Iris pigment epithelial cell (primary cell): Measurements from ENCODE around the gene SNRPB.
"Not testable (repeated sequence)": the region's sequence is repeated elsewhere in the genome, so short reads cannot be mapped to it uniquely, and the experiment has no call there.

Experiments
- DNase-seq: peaks from one replicate; pipeline ENCODE4 v3.0.0-alpha.2; 2011; ENCODE audit warnings: low read depth

SNRPB gene

GRCh38 chr20:2470423-2471193 is at the start of gene SNRPB:
Gene SNRPB (minus strand): TSS chr20:2470789. CDS start chr20:2470690, 99 bp downstream.
- peak; percentile 100 for DNase-seq

- DNase-seq: peak; percentile 75
These were observed 48.7 kb upstream of the SNRPB start for GRCh38 chr20:2519115-2519809.

GRCh38 chr20:2518558-2518957 is 48.0 kb upstream of the SNRPB start:
- no peak for DNase-seq

- DNase-seq: no peak
These were observed 47.5 kb upstream of the SNRPB start for GRCh38 chr20:2518096-2518495.

- DNase-seq: no peak
These were observed 45.8 kb upstream of the SNRPB start for GRCh38 chr20:2516399-2516798.

GRCh38 chr20:2515203-2515602 is 44.6 kb upstream of the SNRPB start:
- peak; percentile 26 for DNase-seq

GRCh38 chr20:2509794-2510193 is 39.2 kb upstream of the SNRPB start:
- DNase-seq: no peak

GRCh38 chr20:2509468-2509781 is 38.8 kb upstream of the SNRPB start:
- no peak for DNase-seq

- peak; percentile 85 for DNase-seq
These were observed 38.3 kb upstream of the SNRPB start, which contains the start of gene ZNF343 for GRCh38 chr20:2508631-2509467. Gene ZNF343 (minus strand): TSS chr20:2508915. CDS start chr20:2493895, 15,020 bp downstream.

GRCh38 chr20:2507875-2508630 is 37.5 kb upstream of the SNRPB start:
- DNase-seq: peak; percentile 16

GRCh38 chr20:2507464-2507863 is 36.9 kb upstream of the SNRPB start:
- no peak for DNase-seq

- not testable (repeated sequence) for DNase-seq
These were observed 35.8 kb upstream of the SNRPB start for GRCh38 chr20:2506426-2506825.

GRCh38 chr20:2504803-2505202 is 34.2 kb upstream of the SNRPB start:
- not testable (repeated sequence) for DNase-seq

- not testable (repeated sequence) for DNase-seq
These were observed 32.3 kb upstream of the SNRPB start for GRCh38 chr20:2502808-2503384.

- DNase-seq: no peak
These were observed 15.1 kb upstream of the SNRPB start for GRCh38 chr20:2485661-2486060.

GRCh38 chr20:2485080-2485479 is 14.5 kb upstream of the SNRPB start:
- DNase-seq: no peak

- no peak for DNase-seq
These were observed 12.9 kb upstream of the SNRPB start for GRCh38 chr20:2483504-2483903.

GRCh38 chr20:2480381-2480780 is 9.8 kb upstream of the SNRPB start:
- no peak for DNase-seq

- DNase-seq: no peak
These were observed 6.4 kb upstream of the SNRPB start for GRCh38 chr20:2476742-2477615.
